NCI-H446 treated with DMSO at 0.1 percent for 48 hours (cell line): Measurements from ENCODE around the gene FAM32A.

ENCODE experiments used
- DNase-seq: peaks from one replicate; lab custom pipeline; 2025; lab: John Stamatoyannopoulos, UW

FAM32A gene

DNA sequence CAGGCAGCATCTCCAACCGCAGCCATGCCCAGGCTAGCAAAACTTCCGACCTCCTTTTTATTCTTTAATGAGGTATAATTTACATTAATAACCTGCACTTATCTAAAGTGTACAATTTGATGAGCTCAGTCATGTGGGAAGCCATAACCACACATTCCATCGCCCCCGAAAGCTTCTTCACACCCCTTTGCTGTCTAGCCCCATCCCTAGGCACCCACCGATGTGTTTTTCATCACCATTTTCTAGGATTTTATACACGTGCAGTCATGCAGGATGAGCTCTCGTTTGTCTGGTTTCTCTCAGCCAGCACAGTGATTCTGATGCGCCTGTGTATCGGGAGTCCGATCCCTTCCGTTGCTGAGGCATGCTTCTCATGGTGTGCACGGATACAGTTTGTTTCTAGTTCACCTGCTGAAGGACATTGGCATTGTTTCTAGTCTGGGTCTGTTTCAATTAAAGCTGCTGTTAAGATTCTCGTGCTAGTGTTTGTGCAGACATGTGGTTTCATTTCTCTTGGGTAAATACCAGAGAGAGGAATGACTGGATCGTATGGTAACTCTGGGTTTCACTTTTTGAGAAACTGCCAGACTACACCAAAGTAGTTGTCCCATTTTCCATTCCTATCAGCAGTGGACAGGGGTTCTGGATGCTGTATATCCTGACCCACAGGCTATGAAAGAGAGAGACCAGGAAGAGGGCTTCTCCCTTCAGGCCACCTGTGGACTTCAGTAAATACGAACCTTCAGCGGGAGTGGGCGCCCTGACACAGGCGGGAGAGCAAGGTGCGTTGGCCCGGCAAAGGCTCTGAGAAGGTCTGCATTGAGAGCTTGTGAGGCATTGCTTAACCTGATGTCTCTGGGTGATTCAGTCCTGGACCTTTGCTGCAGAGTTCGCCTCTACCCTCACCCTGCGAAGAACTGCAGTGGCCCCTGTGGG is 17.4 kb downstream of the FAM32A start:
- no peak for DNase-seq

DNA sequence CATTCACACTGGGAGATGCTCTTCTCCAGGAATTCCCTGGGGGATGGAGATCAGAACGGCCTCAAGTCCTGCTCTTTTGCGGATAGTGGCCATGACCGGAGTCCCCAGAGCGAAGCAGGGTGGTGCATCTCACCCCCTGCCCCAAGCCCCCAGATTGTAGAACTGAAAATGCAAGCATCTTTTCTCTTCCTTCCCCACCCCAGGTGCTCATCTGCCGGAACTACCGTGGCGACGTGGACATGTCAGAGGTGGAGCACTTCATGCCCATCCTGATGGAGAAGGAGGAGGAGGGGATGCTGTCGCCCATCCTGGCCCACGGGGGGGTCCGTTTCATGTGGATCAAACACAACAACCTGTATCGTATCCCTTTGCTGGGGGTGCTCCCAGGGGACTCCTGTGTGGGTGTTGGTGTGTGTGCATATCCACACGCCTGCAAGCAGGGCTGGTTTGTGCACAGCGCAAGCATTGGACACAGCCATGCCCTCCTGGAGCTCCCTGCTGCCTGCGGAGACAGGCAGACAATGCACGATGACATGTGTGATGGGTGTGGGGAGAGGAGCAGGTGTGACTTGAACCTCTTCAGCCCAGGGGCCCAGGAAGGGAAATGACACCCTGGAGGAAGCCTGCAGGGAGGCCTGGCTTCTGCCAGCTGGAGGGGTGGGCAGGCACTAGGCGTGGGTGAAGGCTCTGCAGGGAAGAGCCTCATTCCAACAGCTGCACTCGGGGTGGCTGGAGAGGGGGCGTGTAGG is 18.2 kb downstream of the FAM32A start:
- no peak for DNase-seq

DNA sequence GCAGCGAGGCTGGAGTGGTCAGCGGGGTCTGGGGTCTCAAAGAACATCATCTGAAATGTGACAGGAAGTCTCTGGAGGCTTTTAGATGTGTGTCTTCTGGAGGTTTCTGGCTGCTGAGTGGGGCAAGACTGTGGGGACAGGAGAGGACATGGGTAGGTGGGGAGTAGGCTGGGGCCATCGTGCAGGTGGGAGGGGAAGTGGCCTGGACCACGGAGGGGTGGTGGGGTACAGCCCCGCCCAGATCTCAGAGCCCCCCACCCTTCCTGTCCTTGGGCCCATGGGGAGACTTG is 18.7 kb downstream of the FAM32A start:
- DNase-seq = no peak

DNA sequence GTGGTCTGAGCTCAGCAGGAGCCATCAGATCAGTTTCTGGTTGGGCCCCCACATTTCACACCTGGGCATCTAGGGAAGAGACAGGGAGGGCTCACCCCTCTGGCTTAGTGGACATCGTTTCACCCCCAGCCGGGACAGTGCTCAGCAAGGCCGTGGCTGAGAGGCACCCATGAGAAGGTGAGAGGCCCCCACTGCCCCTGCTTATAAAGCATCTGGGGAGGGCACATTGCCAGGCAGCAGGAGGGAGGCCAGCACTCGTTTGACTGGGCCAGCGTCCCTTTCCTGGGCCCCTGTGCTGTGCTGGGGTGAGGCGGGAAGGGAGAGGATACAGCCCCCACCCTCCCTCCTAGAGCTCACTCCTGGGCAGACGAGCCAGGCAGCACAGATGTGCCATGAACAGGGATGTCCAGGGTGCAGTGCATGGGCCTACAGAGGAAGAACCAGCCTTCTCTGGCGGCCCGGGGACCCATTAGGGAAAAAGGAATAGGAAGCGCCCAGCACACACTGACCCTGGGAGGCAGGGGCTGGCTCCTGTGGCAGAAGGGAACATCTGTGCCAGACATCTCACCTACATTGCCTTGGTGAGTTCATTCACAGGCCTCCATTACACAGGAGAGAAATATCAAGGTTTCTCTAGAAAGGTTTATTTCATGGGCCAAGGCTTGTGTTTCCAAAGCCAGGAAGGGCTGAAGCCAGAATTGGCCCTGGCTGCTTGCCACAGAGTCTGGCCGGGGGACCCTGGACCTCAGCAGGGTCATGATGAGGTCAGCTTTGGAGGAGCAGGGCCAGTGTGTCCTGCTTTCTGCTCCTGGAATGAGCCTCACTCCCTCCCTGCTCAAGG is 20.2 kb downstream of the FAM32A start:
- DNase-seq = no peak

DNA sequence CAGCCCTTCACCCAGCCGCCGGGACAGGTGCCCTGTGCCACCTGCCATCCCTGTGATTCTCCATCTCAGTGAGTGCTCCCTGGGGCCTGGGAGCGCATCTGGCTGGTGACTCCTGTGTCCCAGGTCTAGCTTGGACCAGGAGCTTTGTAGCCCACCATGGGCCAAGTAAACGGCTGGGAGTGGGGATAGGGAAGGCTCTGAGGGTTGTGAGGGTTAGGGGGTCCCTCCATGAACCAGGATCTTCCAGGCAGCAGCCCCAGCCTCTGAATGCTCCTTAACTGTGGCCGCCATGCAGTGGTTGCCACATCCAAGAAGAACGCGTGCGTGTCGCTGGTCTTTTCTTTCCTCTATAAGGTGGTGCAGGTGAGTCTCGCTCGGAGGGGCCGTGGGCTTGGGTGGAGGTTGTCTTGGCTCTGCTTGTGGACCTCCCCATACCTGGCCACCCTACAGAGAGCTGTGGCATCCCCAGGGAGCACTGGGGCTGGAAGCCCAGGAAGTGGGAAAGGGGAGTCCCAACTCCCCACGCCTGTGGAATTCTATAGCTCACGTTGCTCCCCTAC is 20.9 kb downstream of the FAM32A start:
- DNase-seq = no peak

DNA sequence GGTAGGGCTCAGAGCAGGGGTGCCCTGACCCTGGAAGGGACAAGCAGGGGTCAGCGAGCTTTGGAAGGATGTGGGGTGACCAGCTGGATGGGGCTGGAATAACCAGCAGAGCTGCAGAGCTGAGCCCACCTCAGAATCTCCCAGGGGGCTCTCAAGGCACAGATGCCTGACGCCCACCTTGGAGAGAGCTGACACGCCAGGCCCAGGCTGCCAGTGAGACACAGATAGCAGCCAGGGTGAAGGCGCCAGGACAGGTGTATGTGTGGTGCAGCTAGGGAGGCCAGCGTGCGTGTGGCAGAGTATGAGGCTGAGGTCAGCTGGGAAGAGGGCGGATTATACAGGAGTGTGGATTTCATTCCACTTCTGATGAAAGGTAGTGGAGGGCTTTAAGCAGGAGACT is 21.4 kb downstream of the FAM32A start:
- DNase-seq = no peak

DNA sequence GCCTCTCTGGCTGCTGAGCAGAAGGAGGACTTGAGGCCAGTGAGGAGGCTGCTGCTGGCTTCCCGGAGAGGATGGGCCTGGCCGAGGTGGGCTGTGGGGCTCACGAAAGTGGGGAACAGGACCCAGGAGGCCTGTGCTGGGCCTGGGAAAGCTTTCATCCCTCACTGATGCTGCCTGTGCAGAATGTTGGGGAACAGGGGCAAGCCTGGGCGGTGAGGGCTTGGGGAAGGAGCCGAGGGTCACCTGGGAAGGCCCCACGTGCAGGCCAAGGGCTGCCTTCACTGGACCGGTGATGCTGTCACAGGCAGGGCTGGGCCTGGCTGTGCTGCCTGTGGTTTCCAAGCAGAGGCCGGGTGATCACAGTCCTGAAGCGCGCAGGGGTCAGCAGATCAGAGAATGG is 21.9 kb downstream of the FAM32A start:
- no peak for DNase-seq

DNA sequence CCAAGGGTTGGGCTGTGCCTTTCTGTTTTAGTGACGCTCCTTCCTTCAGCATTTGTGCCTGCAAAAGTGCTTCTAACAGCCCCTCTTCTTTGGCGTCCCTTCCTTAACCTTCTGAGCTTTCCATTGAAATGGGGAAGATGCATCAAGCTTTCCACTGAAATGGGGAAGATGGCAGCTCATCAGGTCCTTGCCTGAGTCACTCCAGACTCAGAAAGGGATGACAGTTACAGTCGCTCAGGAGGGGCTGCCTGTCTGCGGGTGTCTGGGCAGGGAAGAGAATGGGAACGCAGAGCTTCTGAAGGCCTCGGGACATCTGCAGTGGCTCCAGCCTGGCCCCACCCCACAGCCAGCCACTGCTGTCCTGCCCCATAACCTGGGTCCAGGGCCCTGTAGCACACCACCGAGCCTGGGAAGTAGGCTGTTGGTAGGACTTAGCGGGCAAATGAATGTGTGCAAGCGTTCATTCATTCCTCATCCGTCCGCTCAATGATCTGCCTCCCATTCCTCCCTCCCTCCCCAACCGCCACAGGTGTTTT is 22.3 kb downstream of the FAM32A start:
- no peak for DNase-seq

DNA sequence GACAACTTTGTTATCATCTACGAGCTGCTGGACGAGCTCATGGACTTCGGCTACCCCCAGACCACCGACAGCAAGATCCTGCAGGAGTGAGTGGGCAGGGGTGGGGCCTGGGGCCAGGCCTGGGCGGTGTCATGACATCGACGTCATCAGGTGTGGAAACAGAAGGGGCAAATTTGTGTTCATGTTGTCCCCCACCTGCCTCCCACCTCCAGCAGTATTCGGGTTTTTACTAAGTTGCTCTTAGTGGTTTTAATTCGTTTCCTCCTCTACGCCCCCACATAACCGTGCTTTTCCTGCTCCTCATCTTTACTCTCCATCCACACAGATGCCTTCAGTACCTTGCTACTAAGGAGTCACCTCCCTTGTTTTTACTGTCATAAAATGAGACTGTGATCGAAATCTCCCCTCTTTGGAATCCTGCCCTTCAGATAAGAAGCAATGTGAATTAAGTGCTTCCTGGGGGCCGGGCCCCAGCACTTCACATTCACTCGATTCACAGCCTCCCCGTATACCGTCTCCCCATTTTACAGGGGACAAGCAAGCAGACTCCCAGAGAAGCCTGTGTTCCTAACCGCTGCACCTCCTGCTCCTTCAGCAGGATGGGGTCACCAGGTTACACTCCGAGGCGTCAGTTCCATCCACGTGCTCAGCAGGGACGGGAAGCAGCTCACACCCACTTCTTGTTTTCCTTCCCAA is 23.0 kb downstream of the FAM32A start:
- DNase-seq = no peak

DNA sequence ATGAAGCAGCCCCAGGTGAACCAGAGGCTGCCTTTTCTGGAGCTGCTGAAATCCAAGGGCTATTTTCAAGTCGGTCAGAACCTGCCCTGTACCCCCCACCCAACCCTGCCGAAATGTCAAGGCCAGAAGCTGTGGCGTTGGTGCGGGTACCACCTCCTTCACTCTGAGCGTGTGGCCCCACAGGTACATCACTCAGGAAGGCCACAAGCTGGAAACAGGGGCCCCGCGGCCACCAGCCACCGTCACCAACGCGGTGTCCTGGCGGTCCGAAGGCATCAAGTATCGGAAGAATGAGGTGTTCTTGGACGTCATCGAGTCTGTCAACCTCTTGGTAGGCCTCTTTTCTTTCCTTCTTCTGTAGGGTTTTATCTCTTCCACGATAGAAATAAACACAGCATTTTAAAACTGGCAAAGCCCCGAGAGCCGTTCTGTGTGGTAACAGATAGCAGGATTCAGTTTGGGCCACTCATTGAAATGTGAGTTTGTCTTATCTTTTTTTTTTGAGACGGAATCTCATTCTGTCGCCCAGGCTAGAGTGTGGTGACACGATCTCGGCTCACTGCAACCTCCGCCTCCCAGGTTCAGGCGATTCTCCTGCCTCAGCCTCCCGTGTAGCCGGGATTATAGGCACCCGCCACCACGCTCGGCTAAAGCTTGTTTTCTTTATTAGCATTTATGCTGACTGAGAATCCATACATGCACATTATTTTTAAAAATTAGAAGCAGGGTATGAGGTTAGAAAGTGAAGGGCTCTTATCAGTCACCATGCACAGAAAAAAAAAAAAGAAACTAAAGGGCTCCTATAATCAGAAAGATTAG is 23.8 kb downstream of the FAM32A start:
- DNase-seq = no peak

DNA sequence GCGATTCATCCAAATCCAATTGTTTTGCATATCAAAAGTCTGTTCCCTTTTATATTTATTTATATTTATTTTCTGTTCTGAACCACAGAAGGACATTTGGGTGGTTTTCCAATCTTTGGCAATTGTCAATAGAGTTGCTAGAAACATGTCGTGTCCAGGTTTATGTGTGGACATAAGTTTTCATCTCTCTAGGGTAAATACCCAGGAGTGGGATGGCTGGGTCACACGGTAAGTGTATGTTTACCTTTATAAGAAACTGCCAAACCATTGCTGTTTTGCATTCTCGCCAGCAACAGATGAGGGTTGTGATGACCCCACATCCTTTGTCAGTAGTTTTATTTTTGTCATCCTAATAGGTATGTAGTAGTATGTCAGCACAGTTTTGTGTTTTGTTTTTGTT is 25.0 kb downstream of the FAM32A start:
- DNase-seq = no peak

DNA sequence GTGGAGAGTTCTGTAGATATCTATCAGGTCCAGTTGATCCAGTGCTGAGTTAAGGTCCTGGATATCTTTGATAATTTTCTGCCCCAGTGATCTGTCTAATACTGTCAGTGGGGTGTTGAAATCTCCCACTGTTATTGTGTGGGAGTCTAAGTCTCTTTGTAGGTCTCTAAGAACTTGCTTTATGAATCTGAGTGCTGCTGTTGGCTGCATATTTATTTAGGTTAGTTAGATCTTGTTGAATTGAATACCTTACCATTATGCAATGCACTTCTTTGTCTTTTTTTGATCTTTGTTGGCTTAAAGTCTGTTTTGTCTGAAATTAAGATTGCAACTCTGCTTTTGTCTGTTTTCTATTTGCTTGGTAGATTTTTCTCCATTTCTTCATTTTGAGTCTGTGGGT is 27.9 kb downstream of the FAM32A start:
- no peak for DNase-seq

DNA sequence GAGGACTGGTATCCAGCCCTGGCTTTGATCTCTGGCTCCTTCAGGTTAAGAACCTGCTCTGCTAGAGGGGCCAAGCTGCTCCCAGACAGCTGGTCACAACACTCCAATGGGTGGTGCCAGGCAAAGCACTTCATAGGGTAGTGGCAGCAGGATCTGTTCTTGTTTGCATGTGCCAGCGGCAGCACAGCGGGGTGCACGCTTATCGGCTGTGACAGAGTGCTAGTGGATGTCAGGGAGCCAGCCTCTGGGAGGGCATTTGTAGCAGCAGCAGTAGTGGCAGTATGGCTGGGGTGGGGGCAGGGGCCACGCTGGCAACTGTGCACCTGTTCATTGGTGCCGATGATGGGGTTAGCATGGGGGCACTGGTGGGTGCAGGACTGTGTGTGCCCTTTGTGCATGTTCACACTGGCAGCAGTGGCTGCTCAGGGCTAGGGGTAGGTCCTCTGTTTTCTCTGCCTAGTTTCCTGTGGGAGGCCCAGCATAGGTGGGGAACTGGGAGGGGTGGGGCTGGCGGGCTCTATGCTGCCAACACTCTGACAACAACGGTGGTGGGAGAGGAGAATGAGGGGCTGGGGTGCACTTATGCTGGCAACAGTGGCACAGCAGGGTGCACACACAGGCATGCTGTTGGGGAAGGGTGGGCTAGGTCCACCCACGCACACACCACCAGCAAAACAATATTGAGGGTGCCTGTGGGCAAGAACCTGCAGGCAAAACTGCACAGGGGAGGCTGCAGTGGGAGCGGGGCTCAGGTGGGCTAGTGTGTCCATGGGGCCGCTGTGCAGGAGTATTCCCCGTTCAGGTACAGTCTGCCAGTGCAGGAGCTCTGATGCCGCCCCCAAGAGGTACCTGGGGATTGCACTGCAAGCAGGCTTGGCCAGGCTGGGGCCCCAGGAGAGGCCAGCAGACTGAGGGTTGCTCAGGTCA is 31.8 kb downstream of the FAM32A start:
- DNase-seq = no peak

DNA sequence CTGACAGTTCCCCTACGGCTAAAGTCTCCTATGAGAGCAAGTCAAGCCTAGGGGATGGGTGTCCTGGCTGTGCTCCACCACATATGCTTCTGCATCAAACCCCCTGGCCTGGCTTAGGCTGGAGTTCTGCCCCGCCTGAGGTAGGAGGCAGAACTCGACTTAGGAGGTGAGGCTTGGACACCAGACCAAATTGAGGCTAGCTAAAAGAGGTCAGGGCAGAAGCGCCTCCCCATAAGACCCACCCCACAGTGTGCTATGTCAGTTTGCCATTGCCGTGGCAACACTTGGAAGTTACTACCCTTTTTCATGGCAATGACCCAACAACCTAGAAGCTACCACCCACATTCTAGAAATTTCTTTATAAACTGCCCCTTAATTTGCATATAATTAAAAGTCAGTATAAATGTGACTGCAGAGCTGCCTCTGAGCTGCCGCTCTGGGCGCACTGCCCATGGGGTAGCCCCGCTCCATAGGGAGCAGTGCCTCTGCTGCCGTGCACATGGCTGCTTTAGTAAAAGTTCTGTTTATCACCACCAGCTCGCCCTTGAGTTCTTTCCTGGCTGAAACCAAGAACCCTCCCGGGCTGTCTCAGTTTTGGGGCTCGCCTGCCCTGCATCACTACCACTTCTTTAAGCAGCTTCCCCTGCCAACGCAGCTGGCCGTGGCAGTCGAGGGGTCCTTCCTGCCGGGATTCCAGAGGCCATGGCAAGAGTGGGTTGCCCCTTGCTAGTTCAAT is 32.7 kb downstream of the FAM32A start:
- no peak for DNase-seq

DNA sequence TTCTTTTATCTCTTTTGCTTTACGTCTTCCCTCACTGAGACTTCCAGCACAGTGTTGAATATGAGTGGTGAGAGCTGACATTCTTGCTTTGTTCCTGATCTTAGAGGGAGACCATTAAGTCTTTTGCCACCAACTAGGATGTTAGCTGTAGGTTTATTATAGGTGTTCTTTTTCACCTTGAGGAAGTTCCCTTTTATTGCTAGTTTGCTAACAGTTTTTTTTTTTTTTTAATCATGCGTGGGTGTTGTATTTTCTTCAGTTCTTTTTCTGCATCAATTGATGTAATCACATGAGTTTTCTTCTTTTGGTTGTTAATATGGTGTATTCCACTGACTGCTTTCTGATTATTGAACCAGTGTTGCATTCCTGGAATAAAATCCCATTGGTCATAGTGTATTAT is 33.6 kb downstream of the FAM32A start:
- no peak for DNase-seq

DNA sequence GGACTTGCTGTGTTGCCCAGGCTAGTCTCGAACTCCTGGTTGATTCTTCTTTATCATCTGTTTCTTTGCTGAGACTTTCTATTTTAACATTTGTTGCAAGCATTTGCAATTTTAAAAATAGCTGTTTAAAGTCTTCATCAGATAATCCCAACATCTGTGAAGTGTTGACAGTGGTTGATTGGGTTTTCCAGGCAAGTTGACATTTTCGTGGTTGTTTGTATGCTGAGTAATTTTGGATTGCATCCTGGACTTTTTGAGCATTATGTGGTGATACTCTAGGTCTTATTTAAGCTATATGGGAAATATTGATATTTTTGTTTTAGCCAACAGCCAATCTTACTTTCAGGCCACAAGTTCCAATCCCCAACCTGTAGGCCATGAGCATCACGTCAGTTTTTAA is 37.6 kb downstream of the FAM32A start:
- DNase-seq = no peak

DNA sequence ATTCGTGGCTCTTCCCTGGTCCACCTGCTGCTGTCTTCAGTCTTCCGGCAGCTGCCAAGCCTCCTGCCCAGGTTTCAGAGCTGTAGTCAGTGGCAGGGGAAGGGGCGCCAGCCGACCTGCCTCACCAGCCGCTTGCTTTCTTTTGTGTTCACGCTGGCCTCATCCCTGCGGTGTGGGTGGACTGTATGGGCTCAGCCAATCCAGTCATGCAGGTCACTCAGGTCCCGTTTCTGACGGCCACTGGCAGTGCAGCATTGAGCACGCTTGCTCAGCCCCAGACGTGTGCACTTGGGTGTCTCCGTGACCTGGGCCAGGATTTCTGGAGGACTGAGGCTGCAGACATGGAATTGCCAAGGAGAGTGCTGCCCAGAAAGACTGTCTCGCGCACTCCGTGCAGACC is 38.5 kb downstream of the FAM32A start:
- no peak for DNase-seq

DNA sequence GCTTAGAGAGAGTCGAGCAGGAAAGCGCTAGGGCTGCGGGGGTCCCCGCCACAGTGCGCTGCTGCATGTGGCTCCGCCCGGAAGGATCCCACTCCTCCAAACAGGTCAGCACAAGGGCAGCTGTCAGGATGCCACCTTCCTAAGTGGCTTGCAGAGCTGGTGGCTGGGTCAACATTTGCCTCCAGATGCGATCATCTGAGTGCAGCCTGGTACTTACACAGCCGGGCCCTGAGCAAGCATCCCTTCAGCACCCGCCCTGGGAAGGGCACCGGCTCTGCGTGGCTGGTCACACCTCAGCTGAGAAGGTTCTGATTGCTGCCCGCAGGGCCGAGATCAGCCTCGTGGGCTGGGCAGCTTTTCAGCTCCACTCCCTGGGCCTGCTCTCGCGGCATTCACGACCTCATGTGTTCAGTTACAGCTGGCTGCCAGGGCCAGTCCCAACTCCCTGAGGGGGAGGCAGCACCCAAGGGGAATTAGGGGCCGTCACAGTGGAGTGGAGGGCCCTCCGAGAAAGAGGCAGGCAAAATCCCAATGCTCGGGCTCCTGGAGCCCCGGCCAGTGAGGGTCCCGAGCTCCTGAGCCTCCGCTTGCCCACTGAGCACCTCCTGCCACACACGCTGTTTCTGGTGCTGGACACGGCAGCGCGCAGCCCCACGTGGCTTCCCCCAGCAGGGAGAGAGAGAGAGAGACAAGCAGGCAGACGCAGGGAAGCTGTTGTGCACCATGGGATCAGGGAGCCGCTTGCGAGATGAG is 39.3 kb downstream of the FAM32A start:
- no peak for DNase-seq
